ENCODE data around the gene BPIFB3.

Gene BPIFB3

DNA sequence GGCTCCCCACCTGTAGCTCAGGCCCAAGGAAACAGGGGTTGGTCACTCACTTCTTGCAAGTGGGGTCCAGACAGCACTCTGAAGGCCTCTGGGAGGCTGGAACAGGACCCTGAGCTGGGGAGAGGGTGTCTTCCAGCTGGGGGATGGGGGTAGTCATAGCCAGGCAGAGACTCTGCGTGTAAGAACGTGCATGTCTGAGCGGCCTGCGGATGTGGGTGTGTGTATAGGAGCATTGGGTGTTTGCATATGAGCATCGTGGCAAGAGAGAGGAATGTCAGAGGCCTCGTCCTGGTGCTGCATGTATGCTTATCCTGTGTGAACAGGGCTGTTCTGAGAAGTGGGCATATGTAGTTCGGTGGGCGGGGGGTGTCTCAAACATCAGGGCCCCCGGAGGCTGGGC is 12.1 kb downstream of the BPIFB3 start:
- DNase-seq: no peak

DNA sequence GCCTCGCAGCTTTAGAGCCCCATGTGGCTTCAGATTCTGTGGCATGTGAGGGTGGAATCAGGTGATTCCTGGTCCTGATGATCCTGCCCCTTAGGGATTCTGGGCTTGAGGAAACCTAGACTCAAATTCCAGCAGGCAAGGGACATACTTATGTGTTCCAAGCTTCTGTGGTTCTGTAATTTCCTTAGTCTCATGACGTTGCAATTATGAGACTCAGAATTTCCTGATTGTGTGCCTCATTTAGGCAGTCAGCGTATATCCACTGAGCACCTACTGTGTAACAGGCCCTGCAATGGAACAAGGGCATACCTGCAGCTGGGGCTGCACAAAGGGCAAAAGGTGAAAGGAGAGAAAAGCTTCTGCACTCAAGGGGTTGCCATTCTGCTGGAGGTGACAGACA is 14.1 kb downstream of the BPIFB3 start:
- DNase-seq: peak in 1 of 4 experiments; percentile 22

DNA sequence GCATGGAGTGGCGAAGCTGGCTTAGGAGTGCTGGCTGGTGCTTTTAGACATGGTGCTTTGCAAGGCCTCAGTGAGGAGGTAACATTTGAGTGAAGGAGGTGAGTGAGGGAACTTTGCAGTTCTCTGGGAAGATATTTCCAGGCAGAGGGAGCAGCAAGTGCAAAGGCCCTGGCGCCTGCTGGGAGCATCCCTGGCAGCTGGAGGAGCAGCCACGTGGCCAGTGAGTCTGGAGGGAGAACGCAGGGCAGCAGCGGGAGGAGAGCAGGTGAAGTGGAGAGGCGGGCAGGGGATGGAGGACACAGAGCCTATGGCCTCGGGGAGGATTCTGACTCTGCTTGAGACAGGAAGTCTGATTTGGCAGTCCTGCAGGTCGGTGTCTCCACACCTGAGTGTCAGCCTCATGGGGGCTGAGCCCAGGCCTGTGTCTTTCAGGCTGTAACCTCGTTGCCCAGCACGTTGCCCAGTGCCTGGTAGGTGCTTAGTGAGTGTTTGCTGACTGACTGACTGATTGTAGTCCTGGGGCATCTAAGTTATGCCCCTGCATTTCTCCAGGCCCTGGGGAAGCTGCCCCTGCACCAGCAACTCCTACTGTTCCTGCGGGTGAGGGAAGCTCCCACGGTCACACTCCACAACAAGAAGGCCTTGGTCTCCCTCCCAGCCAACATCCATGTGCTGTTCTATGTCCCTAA is 14.7 kb downstream of the BPIFB3 start:
- no peak for DNase-seq

GRCh38 chr20:33069673-33070072 is 16.0 kb downstream of the BPIFB3 start:
- DNase-seq: no peak

- DNase-seq: no peak
Observed at GRCh38 chr20:33070111-33071053, 16.7 kb downstream of the BPIFB3 start.

- DNase-seq: no peak
Observed at GRCh38 chr20:33071198-33071597, 17.5 kb downstream of the BPIFB3 start.

GRCh38 chr20:33072362-33072761 is 18.7 kb downstream of the BPIFB3 start:
- DNase-seq: no peak

DNA sequence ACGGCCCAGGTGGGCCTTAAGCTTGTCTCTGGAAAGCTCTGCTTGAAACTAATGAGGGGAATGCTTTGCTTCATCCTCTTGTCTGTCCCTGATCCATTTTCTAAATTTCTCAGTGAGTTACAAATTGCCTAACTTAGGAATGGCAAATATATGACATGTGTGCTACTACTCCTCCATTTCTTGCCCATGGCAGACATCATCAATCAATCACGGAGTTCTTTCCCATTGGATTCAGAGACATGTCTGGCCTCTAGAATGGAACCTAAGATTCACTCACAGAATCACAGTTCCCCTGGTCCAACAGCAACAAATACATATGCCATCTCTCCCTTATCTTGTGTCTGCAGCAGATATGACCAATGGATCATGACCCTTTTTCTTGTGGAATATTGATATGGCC is 19.1 kb downstream of the BPIFB3 start:
- DNase-seq: no peak

DNA sequence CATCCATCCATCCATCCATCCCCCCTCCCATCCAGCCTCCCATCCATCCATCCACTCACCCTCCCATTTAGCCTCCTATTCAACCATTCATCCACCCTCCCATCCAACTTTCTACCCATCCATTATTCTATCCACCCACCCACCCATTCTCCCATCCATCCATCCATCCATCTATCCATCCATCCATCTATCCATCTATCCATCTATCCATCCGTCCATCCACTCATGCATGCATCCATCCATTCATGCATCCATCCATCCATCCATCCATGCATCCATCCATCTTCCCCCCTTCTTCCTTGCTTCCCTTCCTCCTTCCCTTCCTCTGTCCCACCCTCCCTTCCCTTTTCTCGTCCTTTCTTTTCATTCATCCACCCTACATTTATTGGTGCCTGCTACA is 21.0 kb downstream of the BPIFB3 start:
- DNase-seq: no peak

DNA sequence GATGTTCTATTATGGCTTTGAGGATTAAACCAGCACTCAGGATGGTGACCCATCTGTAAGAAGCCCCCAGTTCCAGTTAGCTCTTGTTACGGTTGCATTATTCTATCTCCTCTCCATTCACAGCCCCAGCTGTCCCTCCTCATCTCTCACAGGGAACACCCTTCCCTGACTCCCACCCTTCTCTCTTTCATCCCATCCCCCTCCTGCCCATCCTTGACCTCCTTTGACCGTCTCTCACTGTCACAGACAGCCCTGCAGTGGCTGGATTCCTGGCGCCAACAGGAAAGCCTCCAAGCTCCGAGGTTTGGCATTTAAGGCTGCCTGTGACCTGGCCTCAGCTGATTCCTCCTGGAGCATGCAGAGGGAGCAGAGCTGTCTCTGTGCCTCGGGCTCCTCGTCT is 21.6 kb downstream of the BPIFB3 start:
- DNase-seq: no peak

DNA sequence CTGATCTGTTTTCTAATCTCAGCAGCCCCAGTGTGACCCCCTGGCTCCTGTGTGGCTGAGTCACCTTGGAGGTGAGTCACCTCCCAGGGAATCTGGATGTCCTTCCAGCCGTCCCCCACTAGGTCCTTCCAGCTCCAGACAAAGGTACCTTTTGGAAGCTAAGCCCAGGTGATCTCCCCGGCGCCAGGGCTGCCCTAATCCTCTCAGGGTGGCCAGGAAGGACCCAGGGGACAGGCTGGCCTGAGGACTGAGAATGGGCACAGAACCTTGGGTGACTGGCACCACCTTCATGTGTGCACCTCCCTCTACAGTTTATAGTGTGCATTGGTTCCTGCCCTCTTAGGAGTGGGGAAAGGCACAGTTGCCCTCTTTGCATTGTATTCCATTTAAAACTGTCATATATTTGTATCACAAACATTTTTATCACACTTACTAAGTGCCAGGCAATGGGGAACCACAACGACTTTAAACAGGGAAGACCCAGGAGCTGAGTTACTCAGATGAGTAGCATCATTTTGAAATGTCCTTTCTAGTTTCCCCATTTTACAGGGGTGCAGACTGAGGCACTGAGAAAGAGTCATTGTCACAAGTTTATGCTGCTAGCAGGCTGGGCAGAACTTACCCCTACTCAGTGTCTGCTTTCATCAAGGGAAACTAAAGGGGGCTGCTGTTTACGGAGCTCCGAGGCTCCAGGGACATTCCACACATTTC is 23.1 kb downstream of the BPIFB3 start:
- peak; percentile 26 to 57 (median 44) for DNase-seq

GRCh38 chr20:33079259-33079658 is 25.6 kb downstream of the BPIFB3 start, which contains the start of gene BPIFB4:
TSS of gene BPIFB4 (plus strand) at chr20:33079643. CDS start at chr20:33081527, 1,884 bp downstream.
- DNase-seq: no peak

- DNase-seq: peak; percentile 24 to 60 (median 39)
Observed at GRCh38 chr20:33081411-33082154, 27.9 kb downstream of the BPIFB3 start.

GRCh38 chr20:33082546-33082945 is 28.8 kb downstream of the BPIFB3 start:
- no peak for DNase-seq

GRCh38 chr20:33083544-33084340 is 30.0 kb downstream of the BPIFB3 start:
- DNase-seq: no peak

DNA sequence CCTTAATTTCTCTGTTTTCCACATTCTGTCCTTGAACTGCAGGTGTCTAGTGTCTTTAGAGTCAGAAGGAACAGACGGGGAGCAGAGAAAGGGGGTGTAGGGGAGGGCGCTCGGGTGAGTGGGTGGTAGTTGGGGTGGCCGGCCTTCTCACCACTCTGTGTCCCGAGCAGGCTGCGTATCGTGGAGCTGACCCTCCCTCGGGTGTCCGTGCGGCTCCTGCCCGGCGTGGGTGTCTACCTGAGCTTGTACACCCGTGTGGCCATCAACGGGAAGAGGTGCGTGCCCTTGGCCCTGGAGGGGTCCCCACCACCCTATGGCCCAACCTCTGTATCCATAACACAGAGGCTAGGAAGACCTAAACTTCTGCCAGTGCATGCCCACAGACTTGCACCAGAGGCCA is 31.0 kb downstream of the BPIFB3 start:
- no peak for DNase-seq

DNA sequence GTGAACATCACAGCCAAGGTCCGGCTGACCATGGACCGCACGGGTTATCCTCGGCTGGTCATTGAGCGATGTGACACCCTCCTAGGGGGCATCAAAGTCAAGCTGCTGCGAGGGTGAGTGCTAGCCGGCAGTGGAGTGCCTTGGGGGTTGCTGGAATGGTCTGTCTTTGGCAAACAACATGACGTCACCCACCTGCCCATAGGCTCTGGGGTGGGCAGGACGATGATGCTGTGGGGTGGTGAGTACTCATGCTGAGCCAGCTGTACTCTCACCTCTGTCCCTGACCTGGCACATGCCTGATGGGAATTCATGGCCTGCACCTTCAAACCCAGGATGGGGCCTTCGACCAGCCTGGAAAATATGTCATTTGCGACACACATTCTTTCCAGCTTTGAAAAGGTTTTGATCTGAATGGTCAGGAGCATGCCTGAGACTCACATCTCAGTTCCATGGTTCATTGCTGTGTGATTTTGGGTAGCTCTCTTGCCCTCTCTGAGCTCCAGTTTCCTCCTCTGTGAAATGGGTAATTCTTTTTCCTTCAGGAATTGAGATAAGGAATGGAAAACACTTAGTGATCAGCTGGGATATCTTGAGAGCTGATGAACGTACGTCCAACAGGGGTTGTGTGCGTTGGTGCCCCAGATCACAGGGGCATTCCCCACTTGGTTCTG is 32.5 kb downstream of the BPIFB3 start:
- DNase-seq: no peak

DNA sequence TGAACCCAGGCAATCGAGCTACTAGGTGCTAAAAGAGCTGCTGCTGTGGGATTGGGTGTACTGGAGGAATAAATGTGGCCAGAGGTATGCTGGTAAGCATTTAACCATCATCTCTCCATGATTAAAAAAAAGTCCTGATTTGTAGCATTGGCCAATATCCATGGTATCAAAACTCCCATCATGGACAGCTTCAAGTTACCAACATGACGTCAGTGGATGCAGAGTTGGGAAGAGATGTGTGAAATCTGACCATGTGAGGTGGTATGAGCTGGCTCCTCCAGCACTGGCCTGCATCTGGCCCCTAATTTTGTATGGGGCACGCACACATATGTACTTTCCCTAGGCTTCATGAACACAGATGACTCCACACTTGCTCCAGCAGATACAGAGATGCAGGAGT is 37.4 kb downstream of the BPIFB3 start:
- no peak for DNase-seq

DNA sequence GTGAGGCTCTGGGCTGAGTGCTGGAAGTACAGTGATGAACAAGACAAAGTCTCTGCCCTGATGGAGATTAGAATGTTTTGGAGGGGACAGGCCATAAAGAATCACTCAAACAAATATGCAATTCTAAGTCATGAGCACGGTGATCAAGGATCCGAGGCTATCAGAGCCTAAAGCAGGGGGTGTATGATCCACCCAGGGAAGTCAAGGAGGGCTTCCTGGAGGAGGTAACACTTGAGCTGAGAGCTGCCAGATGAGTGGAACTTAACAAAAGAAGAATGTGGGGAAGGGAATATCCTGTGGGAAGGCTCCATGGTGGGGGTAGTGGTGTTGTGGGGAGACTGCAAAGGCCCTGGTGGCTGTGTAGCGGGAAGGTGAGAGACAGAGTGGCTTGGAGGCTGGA is 38.0 kb downstream of the BPIFB3 start:
- DNase-seq: no peak

- no peak for DNase-seq
Observed at GRCh38 chr20:33092361-33092760, 38.7 kb downstream of the BPIFB3 start.

- no peak for DNase-seq
Observed at GRCh38 chr20:33093074-33093473, 39.4 kb downstream of the BPIFB3 start.

Data from suppressor macrophage (primary cell).